ENCODE measurements around the gene DMRTC2. TPM values are rescaled to one million over a fixed set of nuclear protein-coding genes. Genes with fewer than 3 reads are reported as not detected.

DMRTC2 gene
- total and polyA plus RNA-seq, 8 donors = not detected

DNA sequence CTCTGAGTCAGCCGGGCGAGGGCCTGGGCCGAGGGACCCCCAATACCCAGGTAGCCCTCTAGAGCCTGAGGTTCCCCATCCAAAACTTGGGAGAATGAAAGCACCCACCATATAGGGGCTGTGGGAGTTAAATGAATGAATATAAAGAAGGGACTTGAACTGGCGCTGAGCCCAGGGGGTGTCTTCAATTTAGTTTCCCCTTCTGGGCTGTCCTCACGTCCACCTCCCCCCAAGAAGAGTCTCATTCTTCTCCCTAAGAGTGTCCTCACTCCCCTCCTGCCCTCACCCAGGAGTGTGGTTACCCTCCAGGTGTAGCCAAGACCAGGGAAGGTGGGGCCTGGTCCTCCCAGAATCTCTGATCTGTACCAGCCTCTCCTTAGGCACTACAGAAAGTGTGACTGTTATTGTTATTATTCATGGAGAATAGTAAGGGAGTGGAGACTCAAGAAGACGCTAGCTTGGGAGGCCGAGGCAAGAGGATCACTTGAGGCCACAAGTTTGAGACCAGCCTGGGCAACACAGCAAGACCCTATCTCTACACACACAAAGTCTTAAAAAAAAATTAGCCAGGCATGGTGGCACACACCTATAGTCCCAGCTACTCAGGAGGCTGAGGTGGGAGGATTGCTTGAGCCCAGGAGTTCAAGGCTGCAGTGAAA is 35.0 kb downstream of the DMRTC2 start:
- Histone ChIP-seq H3K4me1 (peaks cover 2 to 31% (median 19%) of the 10 kb centered on the region in 4 donors), H3K27ac (no peak overlapping the region), H3K4me3 (no peak overlapping the region), H3K36me3 (no peaks in the 10 kb centered on the region), H3K9me3 (no peaks in the 10 kb centered on the region), H3K27me3 (no peaks in the 10 kb centered on the region)
- 75 to 82% (median 79%) methylated on average over 7 of the region's 7 CpGs for WGBS, 5 donors
- no peak for DNase-seq
- TF ChIP-seq, protein P1, sequence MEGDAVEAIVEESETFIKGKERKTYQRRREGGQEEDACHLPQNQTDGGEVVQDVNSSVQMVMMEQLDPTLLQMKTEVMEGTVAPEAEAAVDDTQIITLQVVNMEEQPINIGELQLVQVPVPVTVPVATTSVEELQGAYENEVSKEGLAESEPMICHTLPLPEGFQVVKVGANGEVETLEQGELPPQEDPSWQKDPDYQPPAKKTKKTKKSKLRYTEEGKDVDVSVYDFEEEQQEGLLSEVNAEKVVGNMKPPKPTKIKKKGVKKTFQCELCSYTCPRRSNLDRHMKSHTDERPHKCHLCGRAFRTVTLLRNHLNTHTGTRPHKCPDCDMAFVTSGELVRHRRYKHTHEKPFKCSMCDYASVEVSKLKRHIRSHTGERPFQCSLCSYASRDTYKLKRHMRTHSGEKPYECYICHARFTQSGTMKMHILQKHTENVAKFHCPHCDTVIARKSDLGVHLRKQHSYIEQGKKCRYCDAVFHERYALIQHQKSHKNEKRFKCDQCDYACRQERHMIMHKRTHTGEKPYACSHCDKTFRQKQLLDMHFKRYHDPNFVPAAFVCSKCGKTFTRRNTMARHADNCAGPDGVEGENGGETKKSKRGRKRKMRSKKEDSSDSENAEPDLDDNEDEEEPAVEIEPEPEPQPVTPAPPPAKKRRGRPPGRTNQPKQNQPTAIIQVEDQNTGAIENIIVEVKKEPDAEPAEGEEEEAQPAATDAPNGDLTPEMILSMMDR (IDR thresholded peaks at IDR 0.05) = no peak
- TF ChIP-seq POLR2A (IDR thresholded peaks at IDR 0.05) (no peak), EP300 (IDR thresholded peaks at IDR 0.05) (no peak), POLR2AphosphoS5 (IDR thresholded peaks at IDR 0.05) (no peak)
- intact Hi-C loops (cut with DNase I; ENCODE audit: low total_unique reads) = loop anchor here (5.0 to 10.0 kb wide), 2 partner anchors 55 to 78 kb away; partner anchors contain the start of gene RABAC1

DNA sequence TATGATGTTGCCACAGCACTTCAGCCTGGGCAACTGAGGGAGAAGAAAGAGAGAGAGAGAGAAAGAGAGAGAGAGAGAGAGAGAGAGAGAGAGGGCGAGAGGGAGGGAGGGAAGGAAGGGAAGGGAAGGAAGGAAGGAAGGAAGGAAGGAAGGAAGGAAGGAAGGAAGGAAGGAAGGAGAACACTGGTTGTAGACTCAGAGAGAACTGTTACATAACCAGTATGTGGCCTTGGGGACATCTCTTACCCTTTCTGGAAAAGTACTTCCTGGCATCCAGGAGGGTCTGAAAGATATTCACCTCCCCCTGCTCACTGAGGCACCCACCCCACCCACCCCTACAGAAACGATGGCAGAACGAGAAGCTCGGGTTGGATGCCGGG is 35.5 kb downstream of the DMRTC2 start:
- Histone ChIP-seq H3K4me1 (peaks cover 8 to 36% (median 25%) of the 10 kb centered on the region in 4 donors), H3K36me3 (no peaks in the 10 kb centered on the region), H3K9me3 (no peaks in the 10 kb centered on the region), H3K27me3 (no peaks in the 10 kb centered on the region), H3K4me3 (no peak overlapping the region), H3K27ac (no peak overlapping the region)
- WGBS, 5 donors = 62 to 74% (median 68%) methylated on average over 5 of the region's 5 CpGs
- intact Hi-C loops (cut with DNase I; ENCODE audit: low total_unique reads) = no loop called here
- TF ChIP-seq POLR2A (IDR thresholded peaks at IDR 0.05) (no peak), EP300 (IDR thresholded peaks at IDR 0.05) (no peak)
- DNase-seq = no peak

DNA sequence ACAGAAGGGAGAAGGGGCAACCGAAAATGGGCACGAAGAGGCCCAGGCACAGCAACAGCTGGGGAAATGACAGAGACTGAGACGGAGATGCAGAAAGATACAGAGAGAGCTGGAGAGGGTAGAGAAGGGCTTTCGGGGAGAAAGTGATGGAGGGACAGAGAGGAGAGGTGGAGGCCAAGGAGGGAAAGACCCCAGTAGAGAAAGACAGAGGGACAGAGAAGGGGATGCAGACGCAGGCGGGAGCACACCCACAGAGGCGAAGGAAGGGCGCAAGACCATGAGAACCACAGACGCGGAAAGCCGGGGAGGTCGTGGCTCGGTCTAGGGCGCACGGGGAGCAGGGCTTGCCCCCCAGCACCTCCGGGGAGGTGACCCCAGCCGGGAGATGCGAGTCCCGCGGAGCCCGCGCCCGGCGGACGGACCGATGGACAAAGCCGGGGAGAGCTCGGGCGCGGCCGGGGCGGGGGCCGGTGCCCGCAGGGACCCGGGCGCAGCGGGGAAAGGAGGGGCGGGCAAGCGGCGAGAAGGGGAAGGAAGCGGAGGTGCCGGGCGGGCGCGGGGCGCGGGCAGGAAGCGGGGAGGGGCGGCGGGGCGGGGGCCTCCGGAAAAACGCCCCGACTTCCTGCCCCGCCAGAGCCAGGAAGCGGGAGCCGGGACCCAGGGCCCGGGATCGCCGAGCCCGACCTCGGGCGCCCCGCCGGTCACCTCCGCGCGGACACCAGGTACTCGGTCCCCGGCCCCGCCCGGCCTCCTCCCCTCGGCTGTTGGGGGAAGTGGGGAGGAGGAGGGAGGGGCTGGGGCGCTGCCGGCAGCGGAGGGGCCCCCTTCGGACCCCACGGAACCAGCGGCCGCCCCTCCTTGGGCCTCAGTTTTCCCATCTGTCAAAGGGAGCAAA is 38.0 kb downstream of the DMRTC2 start, which contains the start of gene ARHGEF1:
TSS of gene ARHGEF1 (plus strand) at position 617 of the 895 bp plus-strand sequence. CDS start 4,899 bp downstream, outside the sequence.
- peaks cover 0 to 2% (median under 1%) of the 10 kb centered on the region in 4 donors for H3K36me3 ChIP-seq
- no peaks in the 10 kb centered on the region for H3K9me3 ChIP-seq
- WGBS, 5 donors = 2 to 5% (median 3%) methylated on average over 35 to 80 of the region's 80 CpGs
- TF ChIP-seq POLR2AphosphoS5 (IDR thresholded peaks at IDR 0.05) (peak in 2 of 3 donors; percentile 12 to 28), POLR2A (IDR thresholded peaks at IDR 0.05) (no peak), EP300 (IDR thresholded peaks at IDR 0.05) (no peak)
- TF ChIP-seq, protein P1 (IDR thresholded peaks at IDR 0.05) = no peak
- H3K27me3 ChIP-seq = no peaks in the 10 kb centered on the region
- peak within 1 kb of the TSS; percentile 83 to 96 (median 90) for H3K27ac ChIP-seq
- peak within 1 kb of the TSS; percentile 74 to 96 (median 78) for H3K4me3 ChIP-seq
- peak; percentile 62 to 81 for DNase-seq
- peaks cover 30 to 51% (median 44%) of the 10 kb centered on the region in 4 donors for H3K4me1 ChIP-seq
- intact Hi-C loops (cut with DNase I; ENCODE audit: low total_unique reads) = no loop called here

DNA sequence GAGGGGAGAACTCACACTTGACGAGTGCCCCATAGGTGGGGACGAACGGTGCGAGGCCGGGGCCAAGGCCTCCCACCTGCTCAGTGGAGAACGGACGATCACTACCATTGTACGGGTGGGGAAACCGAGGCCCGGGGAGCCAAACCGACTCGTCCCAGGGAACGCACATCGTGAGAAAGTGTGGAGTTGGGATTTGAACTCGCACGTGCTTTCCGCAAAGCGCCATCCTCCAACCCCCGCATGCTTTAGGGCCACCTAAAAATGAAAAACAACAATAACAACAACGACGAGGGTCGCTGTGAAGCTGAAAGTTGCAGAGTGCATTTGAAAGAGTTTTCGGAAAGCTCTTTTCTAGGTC is 38.6 kb downstream of the DMRTC2 start:
- no peak for TF ChIP-seq EP300 (IDR thresholded peaks at IDR 0.05)
- TF ChIP-seq, protein P1 (IDR thresholded peaks at IDR 0.05) = no peak
- no peak for TF ChIP-seq POLR2AphosphoS5 (IDR thresholded peaks at IDR 0.05)
- Histone ChIP-seq H3K27ac (peak overlapping the region; percentile 83 to 96 (median 90)), H3K4me1 (peaks cover 33 to 52% (median 49%) of the 10 kb centered on the region in 4 donors), H3K9me3 (no peaks in the 10 kb centered on the region), H3K27me3 (no peaks in the 10 kb centered on the region), H3K4me3 (peak overlapping the region; percentile 74 to 96 (median 78)), H3K36me3 (peaks cover 5 to 9% (median 7%) of the 10 kb centered on the region in 4 donors)
- 0 to 1% (median 0%) methylated on average over 23 of the region's 23 CpGs for WGBS, 5 donors
- intact Hi-C loops (cut with DNase I; ENCODE audit: low total_unique reads) = no loop called here
- no peak for DNase-seq
